Measurements from ENCODE around the gene PTPRH.

DNA sequence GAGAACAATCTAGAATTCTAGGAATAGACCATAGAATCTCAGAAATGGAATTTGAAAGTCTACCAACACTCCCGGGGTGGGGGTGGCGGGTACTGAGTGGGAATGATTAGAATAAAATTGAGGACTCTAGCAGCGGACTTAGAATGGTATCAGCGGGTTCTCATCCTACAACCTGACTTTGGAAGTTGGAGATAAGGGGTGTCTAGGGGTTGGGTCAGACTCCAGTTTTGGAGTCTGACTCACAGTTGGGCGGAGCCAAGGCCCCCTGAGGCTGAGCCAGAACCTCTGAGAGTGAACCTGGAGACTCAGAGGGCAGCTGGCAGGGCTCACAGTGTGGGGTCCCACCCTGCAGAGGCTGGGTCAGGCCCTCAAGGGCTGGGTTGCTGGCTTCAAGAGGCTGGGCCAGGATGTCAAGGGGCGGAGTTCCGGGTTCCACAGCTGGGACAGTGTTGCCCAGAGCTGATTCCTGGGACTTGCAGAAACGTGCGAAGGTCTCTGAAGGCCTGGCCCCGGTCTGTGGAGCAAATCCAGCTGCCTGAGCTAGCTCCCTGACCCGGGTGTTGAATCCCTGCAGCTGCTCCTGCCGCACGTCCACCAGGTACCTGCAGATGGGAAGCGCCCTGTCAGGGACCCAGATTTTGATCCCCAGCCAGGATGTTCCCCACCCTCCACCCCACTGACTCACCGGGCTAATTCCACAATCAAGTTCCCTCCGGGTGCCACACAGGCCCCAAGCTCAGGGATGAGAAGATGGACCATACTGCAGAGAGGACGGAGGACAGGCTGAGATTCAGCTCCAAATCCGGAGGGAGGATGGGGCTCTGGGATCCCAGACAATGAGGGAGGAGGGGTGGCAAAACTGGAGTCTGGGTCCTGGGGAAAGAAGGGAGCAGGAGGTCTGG lies 50.2 kb downstream of the PTPRH start:
- TF ChIP-seq, protein P1, sequence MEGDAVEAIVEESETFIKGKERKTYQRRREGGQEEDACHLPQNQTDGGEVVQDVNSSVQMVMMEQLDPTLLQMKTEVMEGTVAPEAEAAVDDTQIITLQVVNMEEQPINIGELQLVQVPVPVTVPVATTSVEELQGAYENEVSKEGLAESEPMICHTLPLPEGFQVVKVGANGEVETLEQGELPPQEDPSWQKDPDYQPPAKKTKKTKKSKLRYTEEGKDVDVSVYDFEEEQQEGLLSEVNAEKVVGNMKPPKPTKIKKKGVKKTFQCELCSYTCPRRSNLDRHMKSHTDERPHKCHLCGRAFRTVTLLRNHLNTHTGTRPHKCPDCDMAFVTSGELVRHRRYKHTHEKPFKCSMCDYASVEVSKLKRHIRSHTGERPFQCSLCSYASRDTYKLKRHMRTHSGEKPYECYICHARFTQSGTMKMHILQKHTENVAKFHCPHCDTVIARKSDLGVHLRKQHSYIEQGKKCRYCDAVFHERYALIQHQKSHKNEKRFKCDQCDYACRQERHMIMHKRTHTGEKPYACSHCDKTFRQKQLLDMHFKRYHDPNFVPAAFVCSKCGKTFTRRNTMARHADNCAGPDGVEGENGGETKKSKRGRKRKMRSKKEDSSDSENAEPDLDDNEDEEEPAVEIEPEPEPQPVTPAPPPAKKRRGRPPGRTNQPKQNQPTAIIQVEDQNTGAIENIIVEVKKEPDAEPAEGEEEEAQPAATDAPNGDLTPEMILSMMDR (conservative IDR thresholded peaks at IDR 0.05): no peak
- TF ChIP-seq ZFX (IDR thresholded peaks at IDR 0.05): no peak

All from C4-2B (cell line).